K562 (cell line): ENCODE data around the gene MED17. TPM values are rescaled to one million over a fixed set of nuclear protein-coding genes. Genes with fewer than 3 reads are reported as not detected.

ENCODE experiments used
- C11orf30 ChIP-seq: fragments of 450-650 bp; IDR thresholded peaks from 2 replicates; pipeline ENCODE4 v1.6.1; 2016; ENCODE audit warnings: low read depth, mild to moderate bottlenecking
- CEBPB ChIP-seq: fragments of 450-650 bp; IDR thresholded peaks from 2 replicates; pipeline ENCODE4 v1.6.1; 2016; ENCODE audit warnings: missing genetic modification characterization, missing compliant biosample characterization
- CEBPZ ChIP-seq: fragments of 150-350 bp; IDR thresholded peaks from 2 replicates; pipeline ENCODE4 v1.6.1; 2014; ENCODE audit warnings: low read depth, mild to moderate bottlenecking, low read length, borderline replicate concordance
- E2F8 ChIP-seq: fragments of 450-650 bp; IDR thresholded peaks from 2 replicates; pipeline ENCODE4 v1.7.1; 2018; ENCODE audit warnings: mild to moderate bottlenecking, low read depth; ENCODE audit not compliant: partially characterized antibody
- EGR1 ChIP-seq: fragments of 450-650 bp; conservative IDR thresholded peaks from 2 replicates; pipeline ENCODE4 v1.6.1; 2017; ENCODE audit warnings: mild to moderate bottlenecking
- MAFF ChIP-seq: IDR thresholded peaks from 2 replicates; pipeline ENCODE4 v1.6.1; 2012; ENCODE audit warnings: low read length, improper control_type of control experiment
- NELFE ChIP-seq: IDR thresholded peaks from 2 replicates; pipeline ENCODE4 v1.6.1; 2011; ENCODE audit warnings: mild to moderate bottlenecking; ENCODE audit not compliant: insufficient read depth, insufficient read length
- NR1H2 ChIP-seq: sonication (generic); formaldehyde crosslinking; IDR thresholded peaks from 2 replicates; pipeline ENCODE4 v1.4.0; 2020; ENCODE audit warnings: mild to moderate bottlenecking, missing genetic modification reagents
- SFPQ ChIP-seq: fragments of 200-400 bp; formaldehyde crosslinking; IDR thresholded peaks from 2 replicates; pipeline ENCODE4 v1.6.1; 2017; ENCODE audit warnings: mild to moderate bottlenecking, low read depth, low read length, moderate library complexity
- STAG1 ChIP-seq: sonication (generic); formaldehyde crosslinking; IDR thresholded peaks from 2 replicates; pipeline ENCODE4 v1.5.0; 2020; ENCODE audit warnings: missing genetic modification reagents, borderline replicate concordance
- TBP ChIP-seq: optimal IDR thresholded peaks from 2 replicates; pipeline ENCODE3; 2011; ENCODE audit warnings: low read depth, low read length, improper control_type of control experiment
- ZBTB49 ChIP-seq: sonication (generic); formaldehyde crosslinking; IDR thresholded peaks from 2 replicates; pipeline ENCODE4 v1.8.0; 2022; ENCODE audit warnings: missing genetic modification reagents, mild to moderate bottlenecking, borderline replicate concordance
- ZNF253 ChIP-seq: fragments of 250-450 bp; sonication (Bioruptor Pico); conservative IDR thresholded peaks from 2 replicates; pipeline ENCODE4 v1.6.1; 2021; ENCODE audit warnings: mild to moderate bottlenecking
- ZNF384 ChIP-seq: IDR thresholded peaks from 2 replicates; pipeline ENCODE4 v1.6.1; 2012; ENCODE audit warnings: low read depth, low read length, improper control_type of control experiment
- ZNF444 ChIP-seq: fragments of 250-450 bp; sonication (Bioruptor Pico); IDR thresholded peaks from 2 replicates; pipeline ENCODE4 v1.4.0; 2020; ENCODE audit warnings: mild to moderate bottlenecking, moderate library complexity
- ZNF589 ChIP-seq: fragments of 200-800 bp; sonication (Bioruptor generic); IDR thresholded peaks from 2 replicates; pipeline ENCODE4 v1.6.1; 2016; ENCODE audit warnings: low read depth, missing genetic modification characterization, missing compliant biosample characterization
- ZSCAN32 ChIP-seq: fragments of 450-650 bp; formaldehyde crosslinking; IDR thresholded peaks from 2 replicates; pipeline ENCODE4 v1.4.0; 2020; ENCODE audit warnings: mild to moderate bottlenecking, moderate library complexity
- polyA plus RNA-seq, 8 experiments: library from polyadenylated mRNA; depleted of rRNA in 4 of 8; stranded (reverse) in 5 of 8; unstranded in 3 of 8; fragments of >200 nt; fragmentation: Nextera tagmentation in 2 of 8; fragmentation: Illumina TruSeq in 1 of 8; extraction: Ambion mirVana in 2 of 8; extraction: Trizol in 1 of 8; gene quantifications; 2 replicates each; pipeline versions ENCODE4 v1.2.1 to v1.2.3, GENCODE V29; 2011 to 2014; ENCODE audit warnings: inconsistent platforms in 1 of 8, missing spikeins in 1 of 8
- total RNA-seq, 7 experiments: library from RNA; depleted of rRNA in 6 of 7; stranded (reverse); fragments of >200 nt in 6 of 7; fragmentation: Illumina TruSeq in 2 of 7; extraction: Trizol in 2 of 7; gene quantifications; 2 replicates each; pipeline versions ENCODE4 v1.2.1 to v1.2.3, GENCODE V29; 2011 to 2021; ENCODE audit warnings: low replicate concordance in 1 of 7

Gene MED17
- total and polyA plus RNA-seq, 9 of the 15 experiments (the other 6 are each of a cell fraction or from before 2014, with no cell fraction given): 6.7 to 34.7 (median 26.8) TPM

- TF ChIP-seq CEBPZ (no peak), ZNF444 (CRISPR knock-in tag) (no peak), ZNF253 (CRISPR knock-in tag) (no peak), ZNF589 (no peak), EGR1 (peak; percentile 88), C11orf30 (no peak), ZSCAN32 (CRISPR knock-in tag) (no peak), ZNF384 (no peak), NELFE (no peak), SFPQ (no peak), CEBPB (tag) (no peak), NR1H2 (CRISPR knock-in tag) (0 out of 2 replicates have a peak, but pooled peaks have one; percentile 81), ZBTB49 (CRISPR knock-in tag) (no peak), MAFF (no peak), E2F8 (peak; percentile 17), TBP (no peak), STAG1 (no peak)
These were observed 42.8 kb upstream of the MED17 start, which contains the start of the genes C11orf54 and TAF1D (continued) for GRCh38 chr11:93741094-93741881.
